Hippocampal formation (tissue), 2 donors: ENCODE measurements around the gene TATDN2.
A peak's percentile ranks its signal among the peaks of the same experiment; 100 is the strongest.
"Not testable (repeated sequence)": the region's sequence is repeated elsewhere in the genome, so short reads cannot be mapped to it uniquely, and the experiment has no call there.

Experiments used
- DNase-seq, 2 donors: peaks; one replicate each; lab custom pipeline; 2025; lab: John Stamatoyannopoulos, UW

Gene TATDN2

GRCh38 chr3:10272476-10272875, 24.2 kb downstream of the TATDN2 start:
- DNase-seq = not testable (repeated sequence)

- DNase-seq = no peak
These were observed 24.7 kb downstream of the TATDN2 start for GRCh38 chr3:10272977-10273376.

GRCh38 chr3:10273702-10274305, 25.5 kb downstream of the TATDN2 start:
- DNase-seq = no peak

GRCh38 chr3:10274601-10275000, 26.3 kb downstream of the TATDN2 start:
- no peak for DNase-seq

- DNase-seq = no peak
These were observed 28.9 kb downstream of the TATDN2 start for GRCh38 chr3:10277115-10277625.

- no peak for DNase-seq
These were observed 30.2 kb downstream of the TATDN2 start for GRCh38 chr3:10278501-10278900.

- no peak for DNase-seq
These were observed 31.3 kb downstream of the TATDN2 start for GRCh38 chr3:10279384-10280176.

GRCh38 chr3:10280177-10280529, 31.9 kb downstream of the TATDN2 start:
- no peak for DNase-seq

- DNase-seq = no peak
These were observed 32.3 kb downstream of the TATDN2 start for GRCh38 chr3:10280571-10280970.

GRCh38 chr3:10281951-10282350, 33.7 kb downstream of the TATDN2 start:
- DNase-seq = no peak

GRCh38 chr3:10283638-10284037, 35.4 kb downstream of the TATDN2 start:
- DNase-seq = no peak

GRCh38 chr3:10284496-10284895, 36.2 kb downstream of the TATDN2 start:
- no peak for DNase-seq

- DNase-seq = peak in 1 of 2 donors; percentile 36
These were observed 37.2 kb downstream of the TATDN2 start for GRCh38 chr3:10285272-10286132.

- no peak for DNase-seq
These were observed 37.9 kb downstream of the TATDN2 start for GRCh38 chr3:10286133-10286524.

- peak; percentile 33 to 53 for DNase-seq
These were observed 38.5 kb downstream of the TATDN2 start for GRCh38 chr3:10286596-10287295.

GRCh38 chr3:10287936-10288574, 39.8 kb downstream of the TATDN2 start:
- no peak for DNase-seq

- DNase-seq = no peak
These were observed 40.3 kb downstream of the TATDN2 start for GRCh38 chr3:10288575-10288960.

GRCh38 chr3:10289077-10289476, 40.8 kb downstream of the TATDN2 start:
- no peak for DNase-seq

GRCh38 chr3:10289787-10290355, 41.6 kb downstream of the TATDN2 start:
- DNase-seq = no peak

GRCh38 chr3:10290481-10291176, 42.4 kb downstream of the TATDN2 start:
- no peak for DNase-seq
